ENCODE data around the gene CMIP.

DNA sequence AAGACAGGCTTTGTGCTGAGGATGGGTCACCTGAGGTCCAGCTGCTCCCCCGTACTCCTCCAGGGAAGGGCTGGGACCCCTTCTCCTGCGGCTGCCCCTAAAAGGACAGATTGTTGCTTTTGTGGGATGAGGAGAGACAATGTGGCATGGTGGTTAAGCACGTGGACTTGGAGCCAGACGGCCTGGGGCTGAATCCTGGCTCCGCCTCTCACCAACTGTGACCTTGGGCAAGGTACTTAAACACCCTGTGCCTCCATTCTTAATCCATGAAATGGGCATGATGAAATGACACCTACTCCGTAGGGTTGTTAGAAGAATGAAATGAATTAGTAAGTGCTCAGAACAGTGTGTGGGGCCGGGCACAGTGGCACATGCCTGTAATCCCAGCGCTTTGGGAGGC, 294.9 kb downstream of the CMIP start:
- TF ChIP-seq, protein P1, sequence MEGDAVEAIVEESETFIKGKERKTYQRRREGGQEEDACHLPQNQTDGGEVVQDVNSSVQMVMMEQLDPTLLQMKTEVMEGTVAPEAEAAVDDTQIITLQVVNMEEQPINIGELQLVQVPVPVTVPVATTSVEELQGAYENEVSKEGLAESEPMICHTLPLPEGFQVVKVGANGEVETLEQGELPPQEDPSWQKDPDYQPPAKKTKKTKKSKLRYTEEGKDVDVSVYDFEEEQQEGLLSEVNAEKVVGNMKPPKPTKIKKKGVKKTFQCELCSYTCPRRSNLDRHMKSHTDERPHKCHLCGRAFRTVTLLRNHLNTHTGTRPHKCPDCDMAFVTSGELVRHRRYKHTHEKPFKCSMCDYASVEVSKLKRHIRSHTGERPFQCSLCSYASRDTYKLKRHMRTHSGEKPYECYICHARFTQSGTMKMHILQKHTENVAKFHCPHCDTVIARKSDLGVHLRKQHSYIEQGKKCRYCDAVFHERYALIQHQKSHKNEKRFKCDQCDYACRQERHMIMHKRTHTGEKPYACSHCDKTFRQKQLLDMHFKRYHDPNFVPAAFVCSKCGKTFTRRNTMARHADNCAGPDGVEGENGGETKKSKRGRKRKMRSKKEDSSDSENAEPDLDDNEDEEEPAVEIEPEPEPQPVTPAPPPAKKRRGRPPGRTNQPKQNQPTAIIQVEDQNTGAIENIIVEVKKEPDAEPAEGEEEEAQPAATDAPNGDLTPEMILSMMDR (IDR thresholded peaks at IDR 0.05): no peak
- no peak for TF ChIP-seq POLR2A (IDR thresholded peaks at IDR 0.05)

Measured in right lobe of liver (tissue), 4 donors.